HFF-Myc (cell line): Measurements from ENCODE around the gene NQO2.

ENCODE experiments used
- DNase-seq: peaks from one replicate; pipeline ENCODE4 v3.0.0-alpha.2; 2011; ENCODE audit warnings: low read depth; ENCODE audit errors: extremely low read depth
- H3K4me3 ChIP-seq: replicated peaks from 2 replicates; pipeline ENCODE4 v1.5.1; 2011; ENCODE audit warnings: low read depth, mild to moderate bottlenecking, control low read depth, low read length
- TF ChIP-seq, protein P1 (sequence below): IDR thresholded peaks from 2 replicates; pipeline ENCODE4 v1.5.1; 2012; ENCODE audit warnings: mild to moderate bottlenecking, low read depth, low read length, control low read depth; ENCODE audit errors: missing control alignments

The NQO2 gene

GRCh38 chr6:2962004-2962403 is 37.7 kb upstream of the NQO2 start:
- no peak for DNase-seq
- TF ChIP-seq, protein P1, sequence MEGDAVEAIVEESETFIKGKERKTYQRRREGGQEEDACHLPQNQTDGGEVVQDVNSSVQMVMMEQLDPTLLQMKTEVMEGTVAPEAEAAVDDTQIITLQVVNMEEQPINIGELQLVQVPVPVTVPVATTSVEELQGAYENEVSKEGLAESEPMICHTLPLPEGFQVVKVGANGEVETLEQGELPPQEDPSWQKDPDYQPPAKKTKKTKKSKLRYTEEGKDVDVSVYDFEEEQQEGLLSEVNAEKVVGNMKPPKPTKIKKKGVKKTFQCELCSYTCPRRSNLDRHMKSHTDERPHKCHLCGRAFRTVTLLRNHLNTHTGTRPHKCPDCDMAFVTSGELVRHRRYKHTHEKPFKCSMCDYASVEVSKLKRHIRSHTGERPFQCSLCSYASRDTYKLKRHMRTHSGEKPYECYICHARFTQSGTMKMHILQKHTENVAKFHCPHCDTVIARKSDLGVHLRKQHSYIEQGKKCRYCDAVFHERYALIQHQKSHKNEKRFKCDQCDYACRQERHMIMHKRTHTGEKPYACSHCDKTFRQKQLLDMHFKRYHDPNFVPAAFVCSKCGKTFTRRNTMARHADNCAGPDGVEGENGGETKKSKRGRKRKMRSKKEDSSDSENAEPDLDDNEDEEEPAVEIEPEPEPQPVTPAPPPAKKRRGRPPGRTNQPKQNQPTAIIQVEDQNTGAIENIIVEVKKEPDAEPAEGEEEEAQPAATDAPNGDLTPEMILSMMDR, result no peak
- no peak overlapping the region for H3K4me3 ChIP-seq

DNA sequence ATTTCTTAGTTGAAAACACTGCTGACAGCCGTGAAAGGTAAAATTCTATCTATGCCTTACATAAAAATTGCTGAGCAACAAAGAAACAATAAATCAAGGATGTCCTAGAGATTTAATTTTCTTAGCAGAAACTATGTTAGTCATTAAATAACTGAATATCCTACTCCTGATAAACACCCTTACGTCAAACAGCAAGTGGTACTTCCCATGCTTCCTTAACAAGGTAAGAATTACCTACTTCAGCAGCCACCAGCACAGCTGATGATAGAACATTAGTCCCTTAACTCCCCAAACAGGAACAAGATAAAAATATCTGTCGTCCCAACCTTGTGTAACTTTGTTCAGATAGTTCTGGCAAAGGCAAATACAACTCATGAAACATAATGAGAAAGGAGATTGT is 37.1 kb upstream of the NQO2 start:
- TF ChIP-seq, protein P1, result no peak
- DNase-seq, result no peak
- no peak overlapping the region for H3K4me3 ChIP-seq

- TF ChIP-seq, protein P1, result no peak
- no peak overlapping the region for H3K4me3 ChIP-seq
- DNase-seq, result no peak
These were observed 35.9 kb upstream of the NQO2 start for GRCh38 chr6:2963756-2964155.

- TF ChIP-seq, protein P1, result no peak
- H3K4me3 ChIP-seq, result no peak overlapping the region
- DNase-seq, result no peak
These were observed 34.7 kb upstream of the NQO2 start for GRCh38 chr6:2964793-2965505.

DNA sequence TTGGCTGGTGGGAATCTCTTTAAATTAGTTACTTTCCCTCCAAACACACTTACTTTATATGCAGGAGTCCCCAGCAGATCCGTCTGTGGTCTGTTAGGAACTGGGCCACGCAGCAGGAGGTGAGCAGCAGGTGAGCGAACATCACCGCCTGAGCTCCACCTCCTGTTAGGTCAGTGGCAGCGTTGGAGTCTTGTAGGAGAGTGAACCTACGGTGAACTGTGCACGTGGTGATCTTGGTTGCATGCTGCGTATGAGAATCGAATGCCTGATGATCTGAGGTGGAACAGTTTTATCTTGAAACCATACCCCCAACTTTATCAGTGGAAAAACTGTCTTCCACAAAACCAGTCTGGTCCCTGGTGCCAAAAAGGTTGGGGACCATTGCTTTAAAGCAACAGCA is 33.3 kb upstream of the NQO2 start:
- DNase-seq, result no peak
- TF ChIP-seq, protein P1, result no peak

DNA sequence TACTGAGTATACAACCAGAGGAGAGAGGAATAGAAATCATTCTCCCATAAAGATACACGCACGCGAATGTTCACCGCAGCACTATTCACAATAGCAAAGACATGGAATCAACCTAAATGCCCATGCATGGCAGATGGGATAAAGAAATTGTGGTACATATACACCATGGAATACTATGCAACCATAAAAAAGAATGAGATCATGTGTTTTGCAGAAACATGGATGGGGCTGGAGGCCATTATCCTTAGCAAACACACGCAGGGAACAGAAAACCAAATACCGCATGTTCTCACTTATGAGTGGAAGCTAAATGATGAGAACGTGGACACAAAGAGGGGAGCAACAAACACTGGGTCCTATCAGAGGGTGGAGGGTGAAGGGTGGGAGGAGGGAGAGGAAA is 31.8 kb upstream of the NQO2 start:
- TF ChIP-seq, protein P1, result no peak
- no peak overlapping the region for H3K4me3 ChIP-seq
- no peak for DNase-seq

More for the DNA sequence above, 33.3 kb upstream of the NQO2 start:
- no peak overlapping the region for H3K4me3 ChIP-seq

DNA sequence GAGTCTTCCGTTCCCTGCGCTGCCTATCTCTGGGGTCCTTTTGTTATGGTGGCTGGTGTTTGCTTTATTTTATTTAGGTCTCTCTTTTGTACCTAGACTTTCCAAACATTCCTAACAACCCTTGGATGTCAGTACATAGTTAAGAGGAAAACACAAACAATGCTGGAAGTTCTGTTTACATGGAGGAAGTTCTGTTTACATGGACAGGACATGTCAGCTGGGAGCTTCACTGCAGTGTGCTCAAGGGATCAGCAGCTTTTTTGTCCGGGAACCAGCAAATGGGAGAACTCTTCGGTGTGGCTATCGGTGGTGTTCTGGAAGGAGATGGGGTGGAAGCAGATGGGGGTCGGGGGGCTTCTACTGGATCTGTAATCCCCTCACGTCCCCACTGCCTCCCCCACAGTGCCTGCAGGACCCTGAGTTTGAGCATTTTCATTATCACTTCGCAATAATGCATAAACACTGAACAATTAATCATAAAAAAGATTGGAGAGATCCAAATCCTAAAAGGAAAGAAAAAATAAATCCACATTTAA is 31.0 kb upstream of the NQO2 start:
- no peak overlapping the region for H3K4me3 ChIP-seq
- DNase-seq, result no peak
- TF ChIP-seq, protein P1, result no peak
